HG03432 (cell line): ENCODE data around the gene WDCP.

Experiments
- ATAC-seq: cut with Tn5 transposase; IDR thresholded peaks from one replicate; pipeline ENCODE4 v1.9.1; 2021; ENCODE audit warnings: mild to moderate bottlenecking, moderate library complexity; ENCODE audit not compliant: unreplicated experiment

WDCP gene

DNA sequence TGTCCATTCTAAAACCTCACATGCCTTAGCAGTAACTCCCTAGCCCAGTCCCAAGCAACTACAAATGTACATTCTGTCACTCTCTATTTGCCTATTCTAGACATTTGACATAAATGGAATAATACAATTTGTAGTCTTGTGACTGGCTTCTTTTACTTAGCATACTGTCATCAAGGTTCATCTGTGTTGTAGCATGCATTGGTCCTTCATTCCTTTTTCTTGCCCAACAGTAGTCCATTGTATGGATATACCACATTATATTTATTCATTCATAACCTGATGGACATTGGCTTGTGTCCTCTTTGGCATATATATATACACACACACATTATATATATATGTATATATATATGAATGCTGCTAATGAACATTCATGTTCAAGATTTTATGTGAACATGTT lies 39.5 kb downstream of the WDCP start:
- ATAC-seq: no peak

- ATAC-seq: no peak
These were observed 52.6 kb downstream of the WDCP start for GRCh38 chr2:23994567-23994966.

DNA sequence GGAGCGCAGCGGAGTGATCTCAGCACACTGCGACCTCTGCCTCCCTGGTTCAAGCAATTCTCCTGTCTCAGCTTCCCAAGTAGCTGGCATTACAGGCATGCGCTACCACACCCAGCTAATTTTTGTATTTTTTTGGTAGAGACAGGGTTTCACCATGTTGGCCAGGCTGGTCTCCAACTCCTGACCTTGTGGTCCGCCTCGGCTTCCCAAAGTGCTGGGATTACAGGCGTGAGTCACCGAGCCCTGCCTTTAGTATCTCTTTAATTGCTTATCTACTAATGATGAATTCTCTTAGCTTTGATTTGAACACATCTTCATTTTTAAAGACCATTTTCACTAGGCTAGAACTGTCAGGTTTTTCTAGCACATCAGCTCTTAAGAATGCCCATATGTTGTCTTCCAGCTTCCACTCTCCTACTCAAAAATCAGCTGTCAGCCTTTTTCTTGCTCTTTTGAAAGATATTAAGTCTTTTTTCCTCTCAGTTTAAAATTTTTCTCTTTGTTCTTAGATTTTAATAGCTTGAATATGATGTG lies 53.4 kb downstream of the WDCP start:
- no peak for ATAC-seq

GRCh38 chr2:23992931-23993330 lies 54.3 kb downstream of the WDCP start:
- no peak for ATAC-seq

- no peak for ATAC-seq
These were observed 58.8 kb downstream of the WDCP start for GRCh38 chr2:23988371-23988770.
